Spleen (tissue), 11 donors: Measurements from ENCODE around the gene MRPL52. TPM values are rescaled to one million over a fixed set of nuclear protein-coding genes. Genes with fewer than 3 reads are reported as not detected.

Source experiments
- DNase-seq: peaks from one replicate; pipeline ENCODE4 v3.0.0-alpha.2; 2020
- H3K27ac ChIP-seq, 8 donors: fragments of 200-600 bp; sonication (generic) in 7 of 8; 1 replicate in 4 of 8; 2 replicates in 4 of 8; pipeline versions ENCODE4 v1.5.0 to v1.8.0; 2016 to 2021; ENCODE audit warnings: inconsistent platforms in 4 of 8, mild to moderate bottlenecking in 4 of 8, moderate library complexity in 1 of 8
- H3K27me3 ChIP-seq, 7 donors: fragments of 200-600 bp; sonication (generic) in 6 of 7; replicated peaks in 1 of 7; 1 replicate in 4 of 7; 2 replicates in 3 of 7; pipeline versions ENCODE4 v1.5.0 to v1.8.0; 2016 to 2021; ENCODE audit warnings: inconsistent platforms in 3 of 7, mild to moderate bottlenecking in 1 of 7
- H3K36me3 ChIP-seq, 6 donors: fragments of 200-600 bp; sonication (generic) in 5 of 6; 1 replicate in 4 of 6; 2 replicates in 2 of 6; pipeline versions ENCODE4 v1.5.0 to v1.8.0; 2016 to 2021; ENCODE audit warnings: inconsistent platforms in 2 of 6
- H3K4me1 ChIP-seq, 6 donors: fragments of 200-600 bp; sonication (generic) in 5 of 6; 1 replicate in 3 of 6; 2 replicates in 3 of 6; pipeline versions ENCODE4 v1.5.0 to v1.8.0; 2016 to 2021; ENCODE audit warnings: inconsistent platforms in 3 of 6
- H3K4me3 ChIP-seq, 8 donors: fragments of 200-600 bp; sonication (generic) in 7 of 8; 1 replicate in 4 of 8; 2 replicates in 4 of 8; pipeline versions ENCODE4 v1.5.0 to v1.8.0; 2016 to 2021; ENCODE audit warnings: inconsistent platforms in 4 of 8, mild to moderate bottlenecking in 4 of 8, moderate library complexity in 2 of 8
- H3K9me3 ChIP-seq, 8 donors: fragments of 200-600 bp; sonication (generic) in 7 of 8; 1 replicate in 4 of 8; 2 replicates in 4 of 8; pipeline versions ENCODE4 v1.5.0 to v1.8.0; 2016 to 2021; ENCODE audit warnings: inconsistent platforms in 4 of 8
- POLR2A ChIP-seq, 3 donors: fragments of 450-650 bp; IDR thresholded peaks; one replicate each; pipeline ENCODE4 v1.5.1; 2017; ENCODE audit warnings: antibody characterized with exemption in 3 of 3, mild to moderate bottlenecking in 1 of 3
- POLR2AphosphoS5 ChIP-seq, 3 donors: sonication (generic); formaldehyde crosslinking; IDR thresholded peaks; one replicate each; pipeline ENCODE4 v1.5.1; 2017; ENCODE audit warnings: antibody characterized with exemption in 3 of 3
- WGBS, 5 donors: extraction: QIAGEN DNeasy Blood & Tissue Kit in 3 of 5; methylation state at CpG; one replicate each; pipeline versions ENCODE4 v1.1.5 to v1.1.7; 2013 to 2018; 5-methylcytosine and 5-hydroxymethylcytosine counted together
- intact Hi-C: fragments of 100-400 bp; cut with DNase I; formaldehyde crosslinking; loops from one replicate; pipeline ENCODE4 v1.15.0; 2023; ENCODE audit warnings: low total_unique reads
- polyA plus RNA-seq, 3 donors: library from polyadenylated mRNA; stranded (reverse); fragments of 200-250 nt; gene quantifications; one replicate each; pipeline ENCODE4 v1.2.1, GENCODE V29; 2013
- total RNA-seq, 7 donors: library from RNA; depleted of rRNA in 3 of 7; stranded (reverse); fragments of >200 nt in 3 of 7; fragmentation: NEBNext Ultra II Directional in 4 of 7; extraction: Animal tissue kit (Norgen Biotek cat#: 25700) in 4 of 7; gene quantifications; one replicate each; pipeline versions ENCODE4 v1.1.0 to v1.2.1, GENCODE V29; 2016 to 2021
- TF ChIP-seq, protein P1 (sequence below), 11 experiments: fragments of 200-600 bp in 7 of 11; fragments of 450-650 bp in 4 of 11; sonication (generic) in 4 of 11; IDR thresholded peaks in 8 of 11; conservative IDR thresholded peaks in 3 of 11; 1 replicate in 7 of 11; 2 replicates in 4 of 11; pipeline versions ENCODE4 v1.4.0 to v1.8.0; 2016 to 2021; ENCODE audit warnings: antibody characterized with exemption in 11 of 11, inconsistent platforms in 4 of 11, mild to moderate bottlenecking in 1 of 11
- donor health status: healthy with polysubstance abuse.
- donor health status: DM: no; HTN: no; CAD: no; lungs with moderate emphysema.
- donor health status: DM: no; HTN: no; CAD: no.
- donor health status: Bipolar disorder and iron deficiency.
- donor health status: healthy.
- donor health status: DM: no; HTN: no; CAD: no.
- donor health status: DM: yes; HTN: yes; CAD: no.

MRPL52 gene
- total and polyA plus RNA-seq, 10 donors = 55.2 to 138 (median 87.0) TPM

DNA sequence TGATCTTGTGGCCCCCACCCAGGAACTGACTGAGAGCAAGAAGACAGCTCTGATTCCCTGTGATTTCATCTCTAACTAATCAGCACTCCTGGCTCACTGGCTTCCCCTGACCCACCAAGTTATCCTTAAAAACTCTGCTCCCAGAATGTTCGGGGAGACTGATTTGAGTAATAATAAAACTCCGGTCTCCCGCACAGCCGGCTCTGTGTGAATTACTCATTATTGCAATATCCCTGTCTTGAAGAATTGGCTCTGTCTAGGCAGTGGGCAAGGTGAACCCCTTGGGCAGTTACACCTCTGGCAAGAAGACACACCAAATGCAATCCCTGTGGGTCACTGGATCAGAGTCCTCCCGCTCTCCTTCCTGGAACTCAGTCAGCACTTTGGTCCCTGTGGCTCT is 35.7 kb upstream of the MRPL52 start:
- no peaks in the 10 kb centered on the region for H3K9me3 ChIP-seq
- H3K4me3 ChIP-seq = no peak overlapping the region
- peaks cover 6 to 77% (median 33%) of the 10 kb centered on the region in 6 donors for H3K4me1 ChIP-seq
- WGBS, 5 donors = 69 to 95% (median 77%) methylated on average over 4 to 5 of the region's 5 CpGs
- H3K27me3 ChIP-seq = no peaks in the 10 kb centered on the region
- H3K36me3 ChIP-seq = peaks cover 0 to 5% (median 0%) of the 10 kb centered on the region in 6 donors
- intact Hi-C loops = no loop called here
- DNase-seq = no peak
- TF ChIP-seq POLR2AphosphoS5 (IDR thresholded peaks at IDR 0.05) (no peak), POLR2A (IDR thresholded peaks at IDR 0.05) (no peak)
- TF ChIP-seq, protein P1, sequence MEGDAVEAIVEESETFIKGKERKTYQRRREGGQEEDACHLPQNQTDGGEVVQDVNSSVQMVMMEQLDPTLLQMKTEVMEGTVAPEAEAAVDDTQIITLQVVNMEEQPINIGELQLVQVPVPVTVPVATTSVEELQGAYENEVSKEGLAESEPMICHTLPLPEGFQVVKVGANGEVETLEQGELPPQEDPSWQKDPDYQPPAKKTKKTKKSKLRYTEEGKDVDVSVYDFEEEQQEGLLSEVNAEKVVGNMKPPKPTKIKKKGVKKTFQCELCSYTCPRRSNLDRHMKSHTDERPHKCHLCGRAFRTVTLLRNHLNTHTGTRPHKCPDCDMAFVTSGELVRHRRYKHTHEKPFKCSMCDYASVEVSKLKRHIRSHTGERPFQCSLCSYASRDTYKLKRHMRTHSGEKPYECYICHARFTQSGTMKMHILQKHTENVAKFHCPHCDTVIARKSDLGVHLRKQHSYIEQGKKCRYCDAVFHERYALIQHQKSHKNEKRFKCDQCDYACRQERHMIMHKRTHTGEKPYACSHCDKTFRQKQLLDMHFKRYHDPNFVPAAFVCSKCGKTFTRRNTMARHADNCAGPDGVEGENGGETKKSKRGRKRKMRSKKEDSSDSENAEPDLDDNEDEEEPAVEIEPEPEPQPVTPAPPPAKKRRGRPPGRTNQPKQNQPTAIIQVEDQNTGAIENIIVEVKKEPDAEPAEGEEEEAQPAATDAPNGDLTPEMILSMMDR (IDR thresholded peaks at IDR 0.05 in 8 of 11, conservative IDR thresholded peaks at IDR 0.05 in 3 of 11) = no peak
- peak overlapping the region in 3 of 8 donors; percentile 46 to 81 (median 54) for H3K27ac ChIP-seq

DNA sequence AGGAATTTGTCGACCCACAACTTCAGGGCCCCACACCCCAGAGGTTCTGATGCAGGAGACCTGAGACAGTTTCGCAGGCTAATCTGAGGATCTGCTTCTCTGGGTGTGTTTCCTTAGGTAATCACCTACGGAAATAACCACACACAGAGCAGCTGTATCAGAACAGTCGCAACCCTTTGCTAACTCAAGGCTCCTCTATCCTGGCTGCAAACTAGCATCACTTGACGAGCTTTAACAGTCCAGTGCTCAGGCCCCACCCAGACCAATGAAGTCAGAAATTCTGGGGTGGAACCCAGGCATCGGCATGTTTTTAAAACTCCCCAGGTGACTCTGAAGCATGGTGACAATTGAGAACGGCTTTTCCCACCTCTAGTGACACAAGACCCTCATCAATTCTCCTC is 35.1 kb upstream of the MRPL52 start:
- intact Hi-C loops = no loop called here
- no peaks in the 10 kb centered on the region for H3K9me3 ChIP-seq
- TF ChIP-seq POLR2AphosphoS5 (IDR thresholded peaks at IDR 0.05) = peak in 1 of 3 donors; percentile 32
- TF ChIP-seq, protein P1 (IDR thresholded peaks at IDR 0.05 in 8 of 11, conservative IDR thresholded peaks at IDR 0.05 in 3 of 11) = no peak
- 63 to 81% (median 74%) methylated on average over 7 of the region's 7 CpGs for WGBS, 5 donors
- peak overlapping the region in 4 of 8 donors; percentile 27 to 81 (median 50) for H3K27ac ChIP-seq
- peaks cover 0 to 5% (median 0%) of the 10 kb centered on the region in 6 donors for H3K36me3 ChIP-seq
- DNase-seq = no peak
- peaks cover 3 to 74% (median 30%) of the 10 kb centered on the region in 6 donors for H3K4me1 ChIP-seq
- no peaks in the 10 kb centered on the region for H3K27me3 ChIP-seq
- H3K4me3 ChIP-seq = no peak overlapping the region

DNA sequence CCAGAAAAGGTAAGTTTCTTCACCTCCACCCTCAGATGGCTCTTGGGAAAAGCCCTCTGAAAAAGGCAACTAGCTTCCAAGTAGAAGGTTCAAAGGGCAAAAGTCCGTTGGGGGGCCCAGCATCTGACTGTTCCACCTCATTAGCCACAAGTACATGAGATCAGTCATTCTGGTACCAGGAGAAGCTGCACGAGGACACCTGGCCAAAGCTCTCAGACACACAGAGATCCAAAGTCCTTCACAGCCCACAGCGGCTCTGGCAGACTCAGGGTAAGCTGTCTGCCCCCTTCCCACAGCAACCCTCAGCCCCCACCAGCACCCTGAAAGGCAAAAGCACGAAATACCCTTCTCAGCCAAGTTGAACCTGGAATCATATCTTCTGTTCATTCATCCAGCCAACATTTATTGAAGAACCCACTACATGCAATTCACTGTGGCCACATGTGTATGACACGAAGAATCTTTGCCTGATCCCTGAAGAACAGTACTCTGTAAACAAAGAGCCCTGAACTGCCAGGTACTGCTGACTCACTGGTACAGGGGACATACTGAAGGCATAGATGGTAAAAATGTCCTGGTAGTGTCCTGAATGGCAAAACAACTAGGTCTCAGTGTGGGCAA is 33.5 kb upstream of the MRPL52 start:
- Histone ChIP-seq H3K4me1 (peaks cover 0 to 73% (median 25%) of the 10 kb centered on the region in 6 donors), H3K27ac (peak overlapping the region in 2 of 8 donors; percentile 17 to 42), H3K9me3 (no peaks in the 10 kb centered on the region), H3K4me3 (no peak overlapping the region), H3K27me3 (no peaks in the 10 kb centered on the region), H3K36me3 (peaks cover 0 to 9% (median 0%) of the 10 kb centered on the region in 6 donors)
- no peak for TF ChIP-seq POLR2A (IDR thresholded peaks at IDR 0.05)
- TF ChIP-seq, protein P1 (IDR thresholded peaks at IDR 0.05 in 8 of 11, conservative IDR thresholded peaks at IDR 0.05 in 3 of 11) = no peak
- no peak for TF ChIP-seq POLR2AphosphoS5 (IDR thresholded peaks at IDR 0.05)
- intact Hi-C loops = no loop called here
- DNase-seq = no peak
- 52 to 78% (median 72%) methylated on average over 4 to 5 of the region's 5 CpGs for WGBS, 5 donors

DNA sequence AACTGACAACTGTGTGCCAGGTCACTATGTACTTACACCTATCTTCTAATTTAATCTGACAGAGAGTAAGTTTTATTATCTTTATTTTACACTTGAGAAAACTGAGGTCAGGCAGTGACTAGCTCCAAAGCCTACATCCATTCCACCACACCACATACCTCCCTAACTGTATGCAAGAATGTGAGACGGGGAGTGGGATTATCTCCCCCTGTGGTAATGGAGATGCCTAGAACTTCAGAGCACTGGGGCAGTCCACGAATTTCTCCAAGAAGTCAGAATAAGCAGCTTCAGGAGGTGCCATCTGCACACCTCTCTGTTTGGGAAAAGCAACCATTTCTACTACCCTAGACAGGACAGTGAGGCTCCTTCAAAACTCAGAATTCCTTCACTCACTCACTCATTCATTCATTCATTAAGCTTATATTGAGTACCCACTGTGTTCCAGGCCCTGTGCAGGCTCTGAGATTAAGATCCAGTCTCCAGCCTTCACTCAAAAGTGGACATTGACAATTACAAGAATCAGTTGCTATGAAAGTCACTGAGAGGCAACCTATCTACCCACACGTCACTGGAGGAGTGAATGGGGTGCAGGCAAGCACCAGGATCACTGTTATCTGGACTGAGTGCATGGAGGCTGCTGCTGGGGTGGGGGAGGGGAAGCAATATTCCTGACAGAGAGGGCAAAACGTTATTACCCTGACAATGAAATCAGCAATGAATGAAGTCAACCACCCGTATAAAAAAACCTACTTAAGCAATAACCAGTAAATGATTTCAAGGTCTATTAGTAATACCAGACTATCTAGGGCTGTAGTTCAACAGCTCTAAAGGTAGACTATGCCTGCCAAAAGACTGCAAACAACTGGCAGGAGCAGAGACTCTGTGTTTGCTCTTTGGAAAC is 32.4 kb upstream of the MRPL52 start:
- no peaks in the 10 kb centered on the region for H3K9me3 ChIP-seq
- peaks cover 0 to 75% (median 30%) of the 10 kb centered on the region in 6 donors for H3K4me1 ChIP-seq
- peak overlapping the region in 2 of 8 donors; percentile 42 to 45 for H3K27ac ChIP-seq
- no peak for DNase-seq
- H3K4me3 ChIP-seq = no peak overlapping the region
- TF ChIP-seq POLR2AphosphoS5 (IDR thresholded peaks at IDR 0.05) (no peak), POLR2A (IDR thresholded peaks at IDR 0.05) (no peak)
- TF ChIP-seq, protein P1 (IDR thresholded peaks at IDR 0.05 in 8 of 11, conservative IDR thresholded peaks at IDR 0.05 in 3 of 11) = no peak
- 58 to 67% (median 64%) methylated on average over 5 of the region's 5 CpGs for WGBS, 5 donors
- intact Hi-C loops = no loop called here
- peaks cover 0 to 14% (median 0%) of the 10 kb centered on the region in 6 donors for H3K36me3 ChIP-seq
- H3K27me3 ChIP-seq = no peaks in the 10 kb centered on the region
